Measurements from ENCODE around the gene RAPGEF3.

The RAPGEF3 gene

GRCh38 chr12:47689215-47689614 is 69.5 kb downstream of the RAPGEF3 start:
- no peak for DNase-seq (ENCODE audit: low spot score)

GRCh38 chr12:47687636-47688035 is 71.0 kb downstream of the RAPGEF3 start:
- no peak for DNase-seq (ENCODE audit: low spot score)

- peak; percentile 43 for DNase-seq (ENCODE audit: low spot score)
These were observed 71.9 kb downstream of the RAPGEF3 start for GRCh38 chr12:47686645-47687240.
